Omental fat pad (tissue), 4 donors: ENCODE data around the gene NUP85. TPM values are rescaled to one million over a fixed set of nuclear protein-coding genes. Genes with fewer than 3 reads are reported as not detected.

Experiments used
- ATAC-seq: fragments of 150-250 bp; one replicate; pipeline ENCODE4 v1.9.1; 2016; ENCODE audit warnings: mild to moderate bottlenecking, moderate library complexity; ENCODE audit not compliant: low FRiP score
- DNase-seq: peaks from one replicate; pipeline ENCODE4 v3.0.0-alpha.2; 2019; ENCODE audit warnings: low spot score
- CTCF ChIP-seq, 3 donors: fragments of 450-650 bp; IDR thresholded peaks; one replicate each; pipeline ENCODE4 v1.5.1; 2016 to 2017; ENCODE audit warnings: antibody characterized with exemption in 3 of 3, mild to moderate bottlenecking in 3 of 3, moderate library complexity in 2 of 3
- total RNA-seq, 4 donors: library from RNA; depleted of rRNA; stranded (reverse); fragments of >200 nt; gene quantifications; one replicate each; pipeline ENCODE4 v1.1.0, GENCODE V29; 2016

The NUP85 gene
- total RNA-seq, 4 donors from 2014 or later: 17.4 to 51.2 (median 34.8) TPM

DNA sequence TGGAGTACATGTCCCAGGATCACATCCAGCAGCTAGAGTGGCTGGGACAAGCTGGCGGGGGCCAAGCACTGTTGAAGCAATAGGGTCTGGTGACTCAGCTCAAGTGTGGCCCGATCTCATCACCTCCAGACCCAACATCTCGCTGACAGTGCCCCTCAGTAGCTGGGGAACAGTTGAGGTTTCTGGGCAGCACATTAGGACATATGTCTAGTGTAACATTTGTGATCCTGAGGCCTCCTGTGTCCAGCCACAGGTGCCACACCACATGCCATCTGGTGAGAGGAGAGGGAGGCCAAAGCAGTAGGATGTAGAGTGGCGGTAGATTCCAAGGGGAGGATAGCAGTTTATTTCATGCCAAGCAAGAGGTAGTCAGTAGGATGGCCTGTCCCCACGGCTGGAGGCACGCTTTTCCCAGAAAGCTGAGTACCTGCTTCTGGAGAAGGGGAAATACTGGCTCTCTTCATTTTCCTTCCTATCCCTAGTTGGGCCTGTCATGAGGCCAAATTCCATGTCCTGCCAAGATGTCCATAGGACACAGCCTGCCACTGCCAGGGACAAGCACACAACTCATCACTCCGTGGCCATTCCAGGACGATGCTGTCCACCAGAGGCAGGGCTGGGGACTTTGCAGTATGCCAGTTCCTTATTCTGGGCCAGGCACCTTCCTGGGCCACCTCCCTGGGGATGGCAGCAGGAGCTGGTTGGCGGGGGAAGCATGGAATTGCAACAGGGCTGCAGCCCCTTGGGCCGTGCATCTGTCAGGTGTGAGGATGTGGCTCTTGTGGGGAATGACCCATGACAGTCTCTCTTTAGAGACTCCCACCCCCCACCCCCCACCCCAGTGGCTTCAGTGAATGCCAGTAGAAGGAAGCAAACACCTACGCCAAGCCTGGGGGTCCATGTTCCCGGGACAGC is 31.9 kb downstream of the NUP85 start:
- no peak for DNase-seq
- no peak for ATAC-seq
- TF ChIP-seq CTCF (IDR thresholded peaks at IDR 0.05): no peak

DNA sequence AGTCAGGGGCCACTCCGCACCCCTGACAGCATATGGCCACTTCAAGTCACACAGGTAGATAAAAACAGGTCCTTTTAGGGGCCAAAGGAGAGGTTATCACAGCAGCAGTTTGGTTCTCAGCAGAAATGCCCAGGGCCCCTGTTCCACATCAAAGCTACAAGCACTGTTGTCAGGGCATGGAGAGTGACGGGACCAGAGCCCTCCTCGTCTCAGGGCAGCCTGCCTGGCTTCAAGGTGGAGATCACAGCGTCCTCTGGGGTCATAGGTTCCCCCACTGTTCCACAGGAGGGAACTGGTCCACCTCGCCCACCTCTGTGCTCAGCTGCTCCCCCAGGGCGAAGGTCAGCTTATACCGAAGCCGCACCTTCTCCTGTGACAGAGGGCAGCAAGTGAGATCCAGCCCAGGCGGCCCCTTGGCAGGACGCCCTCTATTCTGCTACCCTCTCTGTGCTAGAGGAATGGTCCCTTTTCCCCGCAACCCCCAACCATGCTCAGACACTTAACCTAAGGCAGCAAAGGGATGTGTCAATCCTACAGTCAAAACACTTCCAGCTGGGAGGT is 32.6 kb downstream of the NUP85 start:
- ATAC-seq: no peak

GRCh38 chr17:75238684-75239191 is 33.3 kb downstream of the NUP85 start:
- no peak for DNase-seq
- no peak for ATAC-seq
- TF ChIP-seq CTCF (IDR thresholded peaks at IDR 0.05): no peak

More for the DNA sequence above, 32.6 kb downstream of the NUP85 start:
- no peak for TF ChIP-seq CTCF (IDR thresholded peaks at IDR 0.05)
- no peak for DNase-seq

- DNase-seq (no peak), ATAC-seq (no peak)
- no peak for TF ChIP-seq CTCF (IDR thresholded peaks at IDR 0.05)
Measured at GRCh38 chr17:75239214-75239613, 33.7 kb downstream of the NUP85 start.

DNA sequence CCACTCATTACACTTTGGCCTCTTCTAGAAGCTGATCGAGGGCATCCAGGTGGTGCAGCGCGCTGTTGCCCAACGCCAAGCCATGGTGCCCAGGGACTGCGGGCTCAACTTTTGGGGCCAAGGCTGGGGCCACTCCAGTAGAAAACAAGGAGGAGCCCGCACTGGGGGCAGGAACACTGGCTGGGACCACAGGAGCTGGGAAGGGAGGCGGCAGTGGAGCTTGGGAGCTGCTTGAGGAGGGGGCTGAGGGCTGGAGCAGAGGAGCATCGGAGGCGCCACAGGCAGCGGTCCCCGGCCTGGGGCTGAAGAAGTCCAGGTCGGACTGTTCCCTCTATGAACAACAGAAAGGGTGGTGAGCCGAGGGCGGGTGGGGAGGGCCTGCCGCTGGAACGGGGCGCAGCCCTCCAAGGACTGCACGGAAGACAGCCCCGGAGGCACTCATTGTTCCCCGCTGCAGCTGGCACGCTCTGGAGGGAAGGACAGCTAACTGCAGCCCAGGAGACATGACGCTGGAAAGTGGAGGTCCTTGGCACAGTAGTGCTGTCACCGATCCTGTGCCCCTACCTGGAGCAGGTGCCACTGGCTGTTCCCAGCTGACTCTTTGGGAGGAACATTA is 34.4 kb downstream of the NUP85 start:
- no peak for DNase-seq

More for the DNA sequence above, 34.4 kb downstream of the NUP85 start:
- no peak for TF ChIP-seq CTCF (IDR thresholded peaks at IDR 0.05)
- no peak for ATAC-seq
